Breast epithelium (tissue), 4 donors: Measurements from ENCODE around the gene FMN1. TPM values are rescaled to one million over a fixed set of nuclear protein-coding genes. Genes with fewer than 3 reads are reported as not detected.

Experiments used
- DNase-seq, 2 donors: peaks; one replicate each; pipeline ENCODE4 v3.0.0-alpha.2; 2019; ENCODE audit warnings: low spot score in 2 of 2
- H3K27ac ChIP-seq, 2 donors: fragments of 200-600 bp; sonication (generic) in 1 of 2; one replicate each; pipeline ENCODE4 v1.5.1; 2016 to 2019; ENCODE audit warnings: mild to moderate bottlenecking in 1 of 2
- H3K27me3 ChIP-seq, 2 donors: fragments of 200-600 bp; sonication (generic) in 1 of 2; one replicate each; pipeline versions ENCODE4 v1.5.1 to v1.6.0; 2017 to 2019; ENCODE audit warnings: control low read depth in 1 of 2, mild to moderate bottlenecking in 1 of 2
- H3K36me3 ChIP-seq: fragments of 200-600 bp; one replicate; pipeline ENCODE4 v1.5.1; 2019
- H3K4me1 ChIP-seq, 2 donors: fragments of 200-600 bp; sonication (generic); one replicate each; pipeline ENCODE4 v1.5.1; 2016 to 2019; ENCODE audit warnings: control low read depth in 1 of 2
- H3K4me3 ChIP-seq, 3 donors: fragments of 200-600 bp; sonication (generic); 1 replicate in 2 of 3; 2 replicates in 1 of 3; pipeline ENCODE4 v1.5.1; 2016 to 2019; ENCODE audit warnings: mild to moderate bottlenecking in 3 of 3, moderate library complexity in 2 of 3
- H3K9me3 ChIP-seq, 2 donors: fragments of 200-600 bp; sonication (generic) in 1 of 2; one replicate each; pipeline ENCODE4 v1.5.1; 2016 to 2019; ENCODE audit warnings: control low read depth in 1 of 2
- CTCF ChIP-seq, 3 donors: fragments of 450-650 bp; IDR thresholded peaks; one replicate each; pipeline ENCODE4 v1.5.1; 2016 to 2017; ENCODE audit warnings: antibody characterized with exemption in 3 of 3, mild to moderate bottlenecking in 3 of 3, moderate library complexity in 3 of 3
- POLR2A ChIP-seq: fragments of 450-650 bp; IDR thresholded peaks from one replicate; pipeline ENCODE4 v1.6.1; 2016; ENCODE audit warnings: antibody characterized with exemption, mild to moderate bottlenecking, moderate library complexity
- POLR2AphosphoS5 ChIP-seq, 3 donors: sonication (generic); formaldehyde crosslinking; IDR thresholded peaks; one replicate each; pipeline ENCODE4 v1.6.1; 2017; ENCODE audit warnings: antibody characterized with exemption in 3 of 3
- intact Hi-C: fragments of 100-400 bp; cut with DNase I; formaldehyde crosslinking; loops from one replicate; pipeline ENCODE4 v1.15.1; 2023; ENCODE audit warnings: low total_unique reads
- total RNA-seq, 3 donors: library from RNA; depleted of rRNA; stranded (reverse); fragments of >200 nt; gene quantifications; one replicate each; pipeline ENCODE4 v1.1.0, GENCODE V29; 2016

FMN1 gene
- total RNA-seq, 3 donors from 2014 or later = 33.1 to 56.8 (median 50.7) TPM

GRCh38 chr15:32908135-32908801 lies 286.2 kb downstream of the FMN1 start:
- H3K27me3 ChIP-seq = no peaks in the 10 kb centered on the region
- no peaks in the 10 kb centered on the region for H3K36me3 ChIP-seq
- H3K27ac ChIP-seq = no peak overlapping the region
- no peaks in the 10 kb centered on the region for H3K9me3 ChIP-seq
- no peak for DNase-seq
- no peaks in the 10 kb centered on the region for H3K4me1 ChIP-seq
- no peak overlapping the region for H3K4me3 ChIP-seq
- intact Hi-C loops = no loop called here
- no peak for TF ChIP-seq CTCF (IDR thresholded peaks at IDR 0.05)
- no peak for TF ChIP-seq POLR2AphosphoS5 (IDR thresholded peaks at IDR 0.05)
- no peak for TF ChIP-seq POLR2A

DNA sequence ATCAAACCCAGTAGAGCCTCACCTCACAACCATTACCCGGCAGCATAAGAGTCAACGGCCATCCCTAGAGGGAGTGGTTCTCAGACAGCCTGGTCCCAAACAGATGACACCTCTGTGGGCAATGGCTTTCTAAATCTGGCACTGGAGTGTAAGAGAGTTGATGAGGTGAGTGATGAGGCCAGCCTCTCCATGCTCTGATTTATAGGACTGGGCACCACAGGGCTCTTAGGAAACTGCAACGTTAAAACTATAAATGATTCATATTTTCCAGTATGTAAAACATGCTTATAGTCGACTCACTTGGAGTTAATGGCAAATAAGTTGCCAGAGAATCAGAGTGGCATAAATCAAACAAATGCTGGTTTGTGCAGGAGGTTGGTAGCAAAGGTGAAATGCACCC lies 289.0 kb downstream of the FMN1 start:
- Histone ChIP-seq H3K4me1 (no peaks in the 10 kb centered on the region), H3K36me3 (no peaks in the 10 kb centered on the region), H3K27me3 (no peaks in the 10 kb centered on the region), H3K4me3 (no peak overlapping the region), H3K9me3 (no peaks in the 10 kb centered on the region), H3K27ac (no peak overlapping the region)
- intact Hi-C loops = no loop called here
- DNase-seq = no peak
- TF ChIP-seq POLR2A (no peak), CTCF (IDR thresholded peaks at IDR 0.05) (no peak), POLR2AphosphoS5 (IDR thresholded peaks at IDR 0.05) (no peak)

DNA sequence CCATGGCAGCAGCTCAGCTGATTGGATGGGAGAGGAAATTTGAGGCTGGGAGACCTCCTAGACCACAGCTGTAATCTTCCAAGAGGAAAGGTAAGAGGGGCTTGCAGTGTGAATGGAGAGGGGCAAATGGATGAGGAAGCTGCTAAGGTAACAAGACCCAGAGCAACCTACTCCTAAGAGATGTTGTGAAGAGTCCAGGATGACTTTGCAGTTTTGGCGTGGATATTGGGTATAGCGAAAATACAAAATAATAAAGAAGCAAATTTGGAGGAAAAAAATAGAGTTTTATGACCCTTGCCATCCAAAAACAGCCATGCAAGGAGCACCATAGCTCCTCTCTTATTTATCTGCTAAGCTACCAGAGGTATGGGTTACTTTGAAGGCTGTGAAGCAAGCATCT lies 290.1 kb downstream of the FMN1 start:
- Histone ChIP-seq H3K27ac (no peak overlapping the region), H3K9me3 (no peaks in the 10 kb centered on the region), H3K4me1 (no peaks in the 10 kb centered on the region), H3K27me3 (no peaks in the 10 kb centered on the region), H3K4me3 (no peak overlapping the region), H3K36me3 (no peaks in the 10 kb centered on the region)
- no peak for TF ChIP-seq CTCF (IDR thresholded peaks at IDR 0.05)
- TF ChIP-seq POLR2AphosphoS5 (IDR thresholded peaks at IDR 0.05) = no peak
- no peak for TF ChIP-seq POLR2A
- no peak for DNase-seq
- intact Hi-C loops = no loop called here

DNA sequence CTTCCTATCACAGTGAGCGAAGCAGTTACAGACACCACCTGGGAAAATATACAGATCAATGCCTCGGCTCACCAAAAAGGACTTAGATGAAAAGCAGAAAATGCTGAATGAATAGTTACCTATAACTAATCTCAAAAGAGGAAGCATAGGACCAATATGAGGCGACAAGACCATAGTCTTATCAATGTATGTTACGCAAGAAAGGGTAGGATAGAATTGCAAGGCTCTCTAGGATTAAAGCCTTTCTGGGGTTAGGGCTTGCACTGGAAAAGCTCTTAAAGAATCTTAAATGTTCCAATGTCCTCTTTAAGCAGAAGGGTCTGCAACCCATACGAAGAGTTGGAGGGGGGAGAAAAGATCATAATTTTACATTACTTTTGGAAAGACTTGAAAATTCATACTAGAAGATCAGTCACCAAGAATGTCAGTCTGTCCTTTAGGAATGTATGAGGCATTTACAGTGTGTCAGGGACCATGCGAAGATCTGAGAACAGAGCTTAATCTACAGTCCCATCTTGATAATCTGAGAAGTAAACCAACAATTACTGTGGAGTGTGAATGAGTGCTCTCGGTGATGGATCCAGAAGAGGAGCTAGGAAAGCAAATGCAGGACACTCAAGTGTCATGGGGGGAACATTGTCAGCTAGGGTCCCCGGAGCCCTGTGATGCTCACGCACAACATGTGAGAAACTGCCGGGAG lies 290.8 kb downstream of the FMN1 start:
- no peak for DNase-seq
- no peaks in the 10 kb centered on the region for H3K36me3 ChIP-seq
- H3K4me3 ChIP-seq = no peak overlapping the region
- H3K27ac ChIP-seq = no peak overlapping the region
- H3K27me3 ChIP-seq = no peaks in the 10 kb centered on the region
- H3K9me3 ChIP-seq = no peaks in the 10 kb centered on the region
- H3K4me1 ChIP-seq = no peaks in the 10 kb centered on the region
- no peak for TF ChIP-seq CTCF (IDR thresholded peaks at IDR 0.05)
- no peak for TF ChIP-seq POLR2A
- no peak for TF ChIP-seq POLR2AphosphoS5 (IDR thresholded peaks at IDR 0.05)
- intact Hi-C loops = no loop called here

DNA sequence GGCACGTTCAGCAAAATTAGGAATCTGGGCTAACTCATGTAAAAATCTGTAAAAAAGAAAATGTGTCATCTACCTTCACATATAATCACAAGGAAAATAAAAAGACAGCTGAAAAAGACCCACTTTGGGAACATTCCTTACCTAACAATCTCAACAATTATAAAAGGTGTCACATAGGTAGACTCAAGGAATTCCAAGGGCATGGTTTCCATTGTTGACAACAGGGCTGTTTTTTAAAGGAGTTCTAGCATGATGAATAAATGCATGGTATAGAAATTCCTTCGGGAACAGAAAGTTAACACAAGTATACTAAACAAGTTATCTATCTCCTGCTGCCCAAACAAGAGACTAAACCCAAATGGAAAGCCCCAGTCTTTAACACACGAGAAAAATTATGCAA lies 292.5 kb downstream of the FMN1 start:
- Histone ChIP-seq H3K4me3 (no peak overlapping the region), H3K27ac (no peak overlapping the region), H3K4me1 (no peaks in the 10 kb centered on the region), H3K36me3 (no peaks in the 10 kb centered on the region), H3K9me3 (no peaks in the 10 kb centered on the region), H3K27me3 (no peaks in the 10 kb centered on the region)
- DNase-seq = no peak
- no peak for TF ChIP-seq CTCF (IDR thresholded peaks at IDR 0.05)
- no peak for TF ChIP-seq POLR2AphosphoS5 (IDR thresholded peaks at IDR 0.05)
- no peak for TF ChIP-seq POLR2A
- intact Hi-C loops = no loop called here
